Measurements from ENCODE around the gene PDE8A.

Gene PDE8A

DNA sequence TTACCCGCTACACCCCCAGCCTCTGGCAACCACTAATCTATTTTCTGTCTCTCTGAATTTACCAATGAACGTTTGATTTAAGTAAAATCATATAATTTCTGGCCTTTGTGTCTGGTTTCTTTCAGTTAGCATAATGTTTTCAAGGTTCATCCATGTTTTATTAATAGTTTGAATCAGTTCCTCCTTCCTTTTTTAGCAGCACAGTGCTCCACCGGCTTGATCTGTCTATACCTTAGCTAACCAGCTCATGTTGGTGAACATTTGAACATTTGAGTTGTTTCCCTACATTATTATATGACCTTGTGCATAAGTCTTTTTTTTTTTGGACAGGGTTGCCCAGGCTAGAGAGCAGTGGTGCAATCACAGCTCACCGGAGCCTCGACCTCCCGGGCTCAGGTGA lies 33.3 kb downstream of the PDE8A start:
- Histone ChIP-seq H3K27me3 (ENCODE audit: control insufficient read depth, insufficient read depth, low read length) (no peaks in the 10 kb centered on the region), H3K9ac (ENCODE audit: low read depth, low read length) (no peak overlapping the region), H3K4me2 (ENCODE audit: low read length) (no peak overlapping the region), H3K36me3 (ENCODE audit: insufficient read depth, low read length) (no peaks in the 10 kb centered on the region), H3K4me1 (ENCODE audit: control insufficient read depth, insufficient read depth, low read length) (peaks cover 11% of the 10 kb centered on the region), H3K9me3 (replicated peaks; ENCODE audit: low read length) (no peaks in the 10 kb centered on the region), H3K4me3 (ENCODE audit: low read length) (no peak overlapping the region)

DNA sequence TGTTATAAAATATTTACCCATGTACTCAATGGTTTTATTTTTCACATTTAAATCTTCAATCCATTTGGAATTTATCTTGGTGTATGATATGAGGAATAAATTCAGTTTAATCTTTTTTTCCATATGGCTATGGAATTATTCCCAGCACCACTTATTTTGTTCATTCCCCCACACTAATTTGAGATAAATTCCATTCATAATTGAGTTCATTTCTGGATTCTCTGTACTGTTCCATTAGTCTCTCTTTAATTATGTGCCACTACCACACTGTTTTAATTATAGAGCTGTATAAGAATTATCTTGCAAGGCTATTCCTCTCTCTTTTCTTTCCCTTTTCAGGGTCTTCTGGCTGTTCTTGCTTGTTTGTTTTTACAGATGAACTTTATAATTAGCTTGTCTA lies 34.6 kb downstream of the PDE8A start:
- H3K9ac ChIP-seq (ENCODE audit: low read depth, low read length) = no peak overlapping the region
- no peak overlapping the region for H3K4me3 ChIP-seq (ENCODE audit: low read length)
- H3K9me3 ChIP-seq (replicated peaks; ENCODE audit: low read length) = no peaks in the 10 kb centered on the region
- no peaks in the 10 kb centered on the region for H3K27me3 ChIP-seq (ENCODE audit: control insufficient read depth, insufficient read depth, low read length)
- H3K36me3 ChIP-seq (ENCODE audit: insufficient read depth, low read length) = no peaks in the 10 kb centered on the region
- H3K4me1 ChIP-seq (ENCODE audit: control insufficient read depth, insufficient read depth, low read length) = peaks cover 4% of the 10 kb centered on the region
- no peak overlapping the region for H3K4me2 ChIP-seq (ENCODE audit: low read length)

- H3K36me3 ChIP-seq (ENCODE audit: insufficient read depth, low read length) = no peaks in the 10 kb centered on the region
- H3K9ac ChIP-seq (ENCODE audit: low read depth, low read length) = no peak overlapping the region
- no peak overlapping the region for H3K4me3 ChIP-seq (ENCODE audit: low read length)
- H3K27me3 ChIP-seq (ENCODE audit: control insufficient read depth, insufficient read depth, low read length) = no peaks in the 10 kb centered on the region
- H3K4me1 ChIP-seq (ENCODE audit: control insufficient read depth, insufficient read depth, low read length) = peaks cover 14% of the 10 kb centered on the region
- no peaks in the 10 kb centered on the region for H3K9me3 ChIP-seq (replicated peaks; ENCODE audit: low read length)
- H3K4me2 ChIP-seq (ENCODE audit: low read length) = peak overlapping the region; percentile 26
These were observed 38.3 kb downstream of the PDE8A start for GRCh38 chr15:85019815-85020590.

DNA sequence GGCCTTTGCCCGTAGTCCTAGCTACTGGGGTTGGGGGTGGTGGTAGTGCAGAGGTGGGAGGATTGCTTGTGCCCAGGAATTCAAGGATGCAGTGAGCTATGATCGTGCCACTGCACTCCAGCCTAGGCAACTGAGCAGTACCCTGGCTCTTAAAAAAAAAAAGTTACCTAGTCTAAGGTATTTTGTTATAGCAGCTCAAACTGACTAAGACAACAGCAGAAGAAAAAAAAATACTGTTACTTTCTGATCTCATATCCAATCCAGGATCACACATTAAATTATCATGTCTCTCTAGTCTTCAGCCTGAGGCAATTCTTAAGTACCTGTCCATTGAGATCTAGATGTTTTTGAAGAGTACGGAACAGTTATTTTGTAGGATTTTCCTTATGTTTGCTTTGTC lies 39.8 kb downstream of the PDE8A start:
- no peaks in the 10 kb centered on the region for H3K36me3 ChIP-seq (ENCODE audit: insufficient read depth, low read length)
- no peaks in the 10 kb centered on the region for H3K9me3 ChIP-seq (replicated peaks; ENCODE audit: low read length)
- H3K4me2 ChIP-seq (ENCODE audit: low read length) = no peak overlapping the region
- peaks cover 16% of the 10 kb centered on the region for H3K4me1 ChIP-seq (ENCODE audit: control insufficient read depth, insufficient read depth, low read length)
- no peak overlapping the region for H3K9ac ChIP-seq (ENCODE audit: low read depth, low read length)
- H3K27me3 ChIP-seq (ENCODE audit: control insufficient read depth, insufficient read depth, low read length) = no peaks in the 10 kb centered on the region
- H3K4me3 ChIP-seq (ENCODE audit: low read length) = no peak overlapping the region

DNA sequence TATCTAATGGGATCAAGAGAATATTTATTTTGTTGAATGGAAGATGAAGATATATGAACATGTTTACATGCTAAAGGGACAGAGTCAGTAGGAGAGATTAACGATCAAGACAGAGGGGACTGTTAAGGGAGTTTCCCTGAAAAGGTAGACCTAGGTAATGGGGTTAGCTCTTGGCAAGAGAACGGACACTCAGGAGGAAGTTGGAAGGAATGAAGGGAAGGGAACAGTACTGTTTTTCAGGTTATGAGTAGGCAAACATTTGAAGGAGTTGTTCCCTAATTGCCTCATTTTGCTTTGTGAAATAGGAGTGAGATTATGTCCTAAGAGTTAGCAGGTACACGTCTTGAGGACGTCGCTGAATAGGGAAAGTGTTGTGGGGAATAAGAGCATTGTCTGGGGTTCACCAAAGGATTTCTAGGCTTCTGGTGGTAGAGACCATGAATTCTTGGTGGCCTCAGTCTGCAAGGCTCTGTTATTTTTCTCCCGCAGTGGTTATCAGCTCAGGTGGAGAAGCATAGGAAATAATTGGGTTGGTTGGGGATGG lies 41.3 kb downstream of the PDE8A start:
- H3K4me3 ChIP-seq (ENCODE audit: low read length) = no peak overlapping the region
- no peaks in the 10 kb centered on the region for H3K36me3 ChIP-seq (ENCODE audit: insufficient read depth, low read length)
- H3K4me2 ChIP-seq (ENCODE audit: low read length) = no peak overlapping the region
- no peaks in the 10 kb centered on the region for H3K9me3 ChIP-seq (replicated peaks; ENCODE audit: low read length)
- peaks cover 16% of the 10 kb centered on the region for H3K4me1 ChIP-seq (ENCODE audit: control insufficient read depth, insufficient read depth, low read length)
- H3K27me3 ChIP-seq (ENCODE audit: control insufficient read depth, insufficient read depth, low read length) = no peaks in the 10 kb centered on the region
- no peak overlapping the region for H3K9ac ChIP-seq (ENCODE audit: low read depth, low read length)

GRCh38 chr15:85024003-85024402 lies 42.3 kb downstream of the PDE8A start:
- peaks cover 16% of the 10 kb centered on the region for H3K4me1 ChIP-seq (ENCODE audit: control insufficient read depth, insufficient read depth, low read length)
- no peak overlapping the region for H3K4me3 ChIP-seq (ENCODE audit: low read length)
- no peaks in the 10 kb centered on the region for H3K9me3 ChIP-seq (replicated peaks; ENCODE audit: low read length)
- no peaks in the 10 kb centered on the region for H3K36me3 ChIP-seq (ENCODE audit: insufficient read depth, low read length)
- H3K27me3 ChIP-seq (ENCODE audit: control insufficient read depth, insufficient read depth, low read length) = no peaks in the 10 kb centered on the region
- H3K4me2 ChIP-seq (ENCODE audit: low read length) = no peak overlapping the region
- H3K9ac ChIP-seq (ENCODE audit: low read depth, low read length) = no peak overlapping the region

- H3K4me2 ChIP-seq (ENCODE audit: low read length) = no peak overlapping the region
- peaks cover 16% of the 10 kb centered on the region for H3K4me1 ChIP-seq (ENCODE audit: control insufficient read depth, insufficient read depth, low read length)
- H3K27me3 ChIP-seq (ENCODE audit: control insufficient read depth, insufficient read depth, low read length) = no peaks in the 10 kb centered on the region
- H3K9me3 ChIP-seq (replicated peaks; ENCODE audit: low read length) = no peaks in the 10 kb centered on the region
- no peak overlapping the region for H3K9ac ChIP-seq (ENCODE audit: low read depth, low read length)
- no peak overlapping the region for H3K4me3 ChIP-seq (ENCODE audit: low read length)
- no peaks in the 10 kb centered on the region for H3K36me3 ChIP-seq (ENCODE audit: insufficient read depth, low read length)
These were observed 43.1 kb downstream of the PDE8A start for GRCh38 chr15:85024509-85025336.

- Histone ChIP-seq H3K4me2 (ENCODE audit: low read length) (no peak overlapping the region), H3K9ac (ENCODE audit: low read depth, low read length) (no peak overlapping the region), H3K4me1 (ENCODE audit: control insufficient read depth, insufficient read depth, low read length) (peaks cover 17% of the 10 kb centered on the region), H3K9me3 (replicated peaks; ENCODE audit: low read length) (no peaks in the 10 kb centered on the region), H3K27me3 (ENCODE audit: control insufficient read depth, insufficient read depth, low read length) (no peaks in the 10 kb centered on the region), H3K4me3 (ENCODE audit: low read length) (no peak overlapping the region), H3K36me3 (ENCODE audit: insufficient read depth, low read length) (no peaks in the 10 kb centered on the region)
These were observed 44.0 kb downstream of the PDE8A start for GRCh38 chr15:85025516-85026251.

DNA sequence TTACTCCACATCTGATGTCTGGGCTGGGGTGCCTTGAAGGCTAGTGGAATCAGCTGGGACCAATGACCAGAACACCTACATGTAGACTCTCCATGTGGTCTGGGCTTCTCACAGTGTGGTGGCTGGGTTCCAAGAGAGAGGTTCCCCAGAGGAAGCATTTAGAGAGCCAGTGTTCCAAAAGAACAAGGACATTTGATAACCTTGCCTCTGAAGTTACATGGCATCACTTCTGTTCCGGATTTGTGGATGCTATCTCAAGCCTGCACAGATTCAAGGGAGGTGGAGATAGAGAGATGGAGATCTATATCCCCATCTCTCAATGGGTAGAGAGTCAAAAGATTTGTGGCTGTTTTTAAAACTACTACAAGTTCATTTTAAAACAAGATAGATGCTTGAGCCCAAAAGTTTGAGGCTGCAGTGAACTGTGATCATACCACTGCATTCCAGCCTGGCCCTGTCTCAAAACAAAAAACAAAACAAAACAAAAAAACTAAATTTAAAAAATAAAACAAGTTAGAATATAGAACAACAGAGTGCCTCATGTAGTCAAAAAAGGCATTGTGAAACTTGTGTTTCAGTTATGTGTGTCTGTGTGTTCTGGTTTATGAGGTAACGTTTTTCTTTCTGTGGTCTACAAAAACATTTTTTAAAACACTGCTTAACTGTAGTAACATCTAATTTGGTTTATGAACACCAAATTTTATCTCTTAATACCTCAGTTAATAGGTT lies 44.8 kb downstream of the PDE8A start:
- no peaks in the 10 kb centered on the region for H3K36me3 ChIP-seq (ENCODE audit: insufficient read depth, low read length)
- peaks cover 17% of the 10 kb centered on the region for H3K4me1 ChIP-seq (ENCODE audit: control insufficient read depth, insufficient read depth, low read length)
- no peaks in the 10 kb centered on the region for H3K9me3 ChIP-seq (replicated peaks; ENCODE audit: low read length)
- H3K4me2 ChIP-seq (ENCODE audit: low read length) = no peak overlapping the region
- H3K4me3 ChIP-seq (ENCODE audit: low read length) = no peak overlapping the region
- no peak overlapping the region for H3K9ac ChIP-seq (ENCODE audit: low read depth, low read length)
- no peaks in the 10 kb centered on the region for H3K27me3 ChIP-seq (ENCODE audit: control insufficient read depth, insufficient read depth, low read length)

DNA sequence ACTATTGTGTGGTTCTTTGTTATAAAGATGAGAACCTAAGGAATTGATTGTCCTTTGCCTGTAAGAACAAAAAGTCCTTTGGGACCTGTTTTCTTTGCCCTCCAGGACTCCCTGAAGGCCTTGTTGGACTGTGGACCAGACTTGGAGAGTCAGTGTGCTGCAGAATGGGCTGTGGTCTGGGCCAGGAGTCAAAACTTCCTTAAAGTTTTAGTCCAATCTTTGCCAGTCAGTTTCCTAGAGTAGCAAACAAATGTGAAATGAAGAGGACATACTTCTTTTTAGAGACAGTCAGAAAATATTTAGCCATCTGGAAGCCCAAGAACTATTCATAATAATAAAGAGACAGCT lies 45.4 kb downstream of the PDE8A start:
- Histone ChIP-seq H3K27me3 (ENCODE audit: control insufficient read depth, insufficient read depth, low read length) (no peaks in the 10 kb centered on the region), H3K4me3 (ENCODE audit: low read length) (no peak overlapping the region), H3K4me2 (ENCODE audit: low read length) (no peak overlapping the region), H3K4me1 (ENCODE audit: control insufficient read depth, insufficient read depth, low read length) (peaks cover 17% of the 10 kb centered on the region), H3K9me3 (replicated peaks; ENCODE audit: low read length) (no peaks in the 10 kb centered on the region), H3K9ac (ENCODE audit: low read depth, low read length) (no peak overlapping the region), H3K36me3 (ENCODE audit: insufficient read depth, low read length) (no peaks in the 10 kb centered on the region)

DNA sequence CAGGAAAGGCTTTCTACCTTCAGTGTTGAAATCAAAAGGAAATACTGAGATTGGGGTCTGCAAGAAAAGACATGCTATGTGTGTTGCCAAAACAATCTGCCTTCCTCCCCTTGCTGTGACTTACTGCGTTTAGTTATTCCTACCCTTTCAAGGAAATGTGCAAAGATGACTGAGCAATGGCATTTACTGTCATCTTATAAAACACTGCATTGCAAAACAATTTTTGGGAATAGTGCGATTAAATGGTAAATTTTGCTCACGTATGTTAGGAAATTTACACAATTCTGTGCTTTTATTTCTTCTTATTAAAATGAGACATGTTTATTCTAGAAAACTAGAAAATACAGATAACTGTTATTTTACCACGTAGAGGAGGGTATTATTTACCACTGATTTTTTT lies 45.8 kb downstream of the PDE8A start:
- Histone ChIP-seq H3K4me3 (ENCODE audit: low read length) (no peak overlapping the region), H3K9me3 (replicated peaks; ENCODE audit: low read length) (no peaks in the 10 kb centered on the region), H3K4me2 (ENCODE audit: low read length) (no peak overlapping the region), H3K9ac (ENCODE audit: low read depth, low read length) (no peak overlapping the region), H3K27me3 (ENCODE audit: control insufficient read depth, insufficient read depth, low read length) (no peaks in the 10 kb centered on the region), H3K4me1 (ENCODE audit: control insufficient read depth, insufficient read depth, low read length) (peaks cover 17% of the 10 kb centered on the region), H3K36me3 (ENCODE audit: insufficient read depth, low read length) (no peaks in the 10 kb centered on the region)

Measured in skeletal muscle satellite cell (primary cell).